CD4-positive, alpha-beta T cell treated with Interferon alpha-2 for 1 hour (primary cell): Measurements from ENCODE around the gene ICAM5.
"Not testable (repeated sequence)": the region's sequence is repeated elsewhere in the genome, so short reads cannot be mapped to it uniquely, and the experiment has no call there.

Source experiments
- DNase-seq, 2 donors: peaks; one replicate each; pipeline ENCODE4 v3.0.0-alpha.2; 2020 to 2022

The ICAM5 gene

DNA sequence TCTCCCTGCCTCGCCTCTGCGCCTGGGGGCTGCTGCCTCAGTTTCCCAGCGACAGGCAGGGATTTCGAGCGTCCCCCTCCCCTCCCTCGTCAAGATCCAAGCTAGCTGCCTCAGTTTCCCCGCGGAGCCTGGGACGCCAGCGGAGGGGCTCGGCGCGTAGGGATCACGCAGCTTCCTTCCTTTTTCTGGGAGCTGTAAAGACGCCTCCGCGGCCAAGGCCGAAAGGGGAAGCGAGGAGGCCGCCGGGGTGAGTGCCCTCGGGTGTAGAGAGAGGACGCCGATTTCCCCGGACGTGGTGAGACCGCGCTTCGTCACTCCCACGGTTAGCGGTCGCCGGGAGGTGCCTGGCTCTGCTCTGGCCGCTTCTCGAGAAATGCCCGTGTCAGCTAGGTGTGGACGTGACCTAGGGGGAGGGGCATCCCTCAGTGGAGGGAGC, 19.6 kb upstream of the ICAM5 start:
- peak; percentile 87 to 90 for DNase-seq

DNA sequence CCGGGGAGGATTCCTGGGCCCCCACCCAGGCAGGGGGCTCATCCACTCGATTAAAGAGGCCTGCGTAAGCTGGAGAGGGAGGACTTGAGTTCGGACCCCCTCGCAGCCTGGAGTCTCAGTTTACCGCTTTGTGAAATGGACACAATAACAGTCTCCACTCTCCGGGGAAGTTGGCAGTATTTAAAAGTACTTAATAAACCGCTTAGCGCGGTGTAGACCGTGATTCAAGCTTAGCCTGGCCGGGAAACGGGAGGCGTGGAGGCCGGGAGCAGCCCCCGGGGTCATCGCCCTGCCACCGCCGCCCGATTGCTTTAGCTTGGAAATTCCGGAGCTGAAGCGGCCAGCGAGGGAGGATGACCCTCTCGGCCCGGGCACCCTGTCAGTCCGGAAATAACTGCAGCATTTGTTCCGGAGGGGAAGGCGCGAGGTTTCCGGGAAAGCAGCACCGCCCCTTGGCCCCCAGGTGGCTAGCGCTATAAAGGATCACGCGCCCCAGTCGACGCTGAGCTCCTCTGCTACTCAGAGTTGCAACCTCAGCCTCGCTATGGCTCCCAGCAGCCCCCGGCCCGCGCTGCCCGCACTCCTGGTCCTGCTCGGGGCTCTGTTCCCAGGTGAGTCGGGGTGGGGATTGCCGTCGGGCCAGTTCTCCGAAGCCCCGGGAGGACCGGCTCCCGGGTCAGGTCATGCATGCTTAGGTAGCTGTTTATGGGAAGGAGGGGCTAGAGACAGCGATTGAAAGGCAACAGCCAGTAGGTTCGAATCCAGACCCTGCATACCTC, 18.9 kb upstream of the ICAM5 start, which contains the start of gene ICAM1:
Gene ICAM1, plus strand, starts transcription at position 505 of the 779 bp plus-strand sequence. Its CDS starts 40 bp downstream, at position 545.
- DNase-seq = peak; percentile 91 to 92

DNA sequence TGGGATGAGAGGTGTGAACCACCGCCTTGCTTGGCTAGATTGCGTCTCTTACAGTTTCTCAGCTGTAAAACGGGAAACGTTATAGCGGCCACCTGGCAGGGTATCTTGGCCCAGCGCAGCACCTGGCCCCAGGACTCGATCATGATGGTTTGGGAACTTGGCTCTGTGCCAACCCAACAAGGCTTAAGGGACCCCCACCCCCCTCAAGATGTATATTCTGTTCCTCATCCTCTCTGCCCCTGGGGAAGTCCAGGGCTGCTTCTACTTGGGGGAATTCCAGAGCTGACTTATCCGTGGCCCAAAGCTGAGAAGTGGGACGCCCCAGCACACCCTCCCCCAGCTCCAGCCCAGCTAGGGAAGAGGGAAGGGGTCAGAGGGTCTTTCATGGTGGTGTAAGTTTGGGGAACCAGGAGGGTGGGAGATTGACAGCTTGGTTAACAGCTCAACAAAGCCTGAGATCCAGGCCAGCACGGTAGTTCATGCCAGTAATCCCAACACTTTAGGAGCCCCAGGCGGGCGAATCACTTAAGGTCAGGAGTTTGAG, 18.1 kb upstream of the ICAM5 start:
- peak; percentile 77 to 80 for DNase-seq

- no peak for DNase-seq
Observed at GRCh38 chr19:10274589-10274988, 15.2 kb upstream of the ICAM5 start.

GRCh38 chr19:10277795-10278589, 11.8 kb upstream of the ICAM5 start:
- DNase-seq = no peak

- DNase-seq = no peak
Observed at GRCh38 chr19:10278935-10279334, 10.8 kb upstream of the ICAM5 start.

GRCh38 chr19:10279737-10280442, 9.9 kb upstream of the ICAM5 start:
- no peak for DNase-seq

GRCh38 chr19:10282043-10282442, 7.7 kb upstream of the ICAM5 start:
- not testable (repeated sequence) for DNase-seq

DNA sequence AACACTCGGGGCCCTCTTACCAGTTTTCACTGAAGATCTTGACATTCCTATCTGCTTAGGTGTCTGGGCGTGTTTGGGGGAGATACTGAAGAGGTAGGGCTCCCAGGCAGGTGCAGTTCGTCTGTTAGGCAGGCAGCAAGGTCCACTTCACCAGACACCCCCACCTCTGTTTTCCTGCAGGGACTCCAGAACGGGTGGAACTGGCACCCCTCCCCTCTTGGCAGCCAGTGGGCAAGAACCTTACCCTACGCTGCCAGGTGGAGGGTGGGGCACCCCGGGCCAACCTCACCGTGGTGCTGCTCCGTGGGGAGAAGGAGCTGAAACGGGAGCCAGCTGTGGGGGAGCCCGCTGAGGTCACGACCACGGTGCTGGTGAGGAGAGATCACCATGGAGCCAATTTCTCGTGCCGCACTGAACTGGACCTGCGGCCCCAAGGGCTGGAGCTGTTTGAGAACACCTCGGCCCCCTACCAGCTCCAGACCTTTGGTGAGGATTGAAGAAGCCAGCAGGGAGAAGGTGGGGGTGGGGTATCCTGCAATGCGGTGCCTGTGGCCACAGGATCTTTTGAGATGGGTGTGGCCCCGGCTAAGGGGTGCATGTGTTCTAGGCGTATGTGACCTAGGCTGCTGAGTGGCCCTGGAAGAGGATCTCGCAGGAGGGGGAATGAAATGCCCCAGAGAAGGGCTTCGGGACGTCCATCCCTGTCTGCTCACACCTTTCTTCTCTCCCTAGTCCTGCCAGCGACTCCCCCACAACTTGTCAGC, 6.3 kb upstream of the ICAM5 start:
- no peak for DNase-seq

DNA sequence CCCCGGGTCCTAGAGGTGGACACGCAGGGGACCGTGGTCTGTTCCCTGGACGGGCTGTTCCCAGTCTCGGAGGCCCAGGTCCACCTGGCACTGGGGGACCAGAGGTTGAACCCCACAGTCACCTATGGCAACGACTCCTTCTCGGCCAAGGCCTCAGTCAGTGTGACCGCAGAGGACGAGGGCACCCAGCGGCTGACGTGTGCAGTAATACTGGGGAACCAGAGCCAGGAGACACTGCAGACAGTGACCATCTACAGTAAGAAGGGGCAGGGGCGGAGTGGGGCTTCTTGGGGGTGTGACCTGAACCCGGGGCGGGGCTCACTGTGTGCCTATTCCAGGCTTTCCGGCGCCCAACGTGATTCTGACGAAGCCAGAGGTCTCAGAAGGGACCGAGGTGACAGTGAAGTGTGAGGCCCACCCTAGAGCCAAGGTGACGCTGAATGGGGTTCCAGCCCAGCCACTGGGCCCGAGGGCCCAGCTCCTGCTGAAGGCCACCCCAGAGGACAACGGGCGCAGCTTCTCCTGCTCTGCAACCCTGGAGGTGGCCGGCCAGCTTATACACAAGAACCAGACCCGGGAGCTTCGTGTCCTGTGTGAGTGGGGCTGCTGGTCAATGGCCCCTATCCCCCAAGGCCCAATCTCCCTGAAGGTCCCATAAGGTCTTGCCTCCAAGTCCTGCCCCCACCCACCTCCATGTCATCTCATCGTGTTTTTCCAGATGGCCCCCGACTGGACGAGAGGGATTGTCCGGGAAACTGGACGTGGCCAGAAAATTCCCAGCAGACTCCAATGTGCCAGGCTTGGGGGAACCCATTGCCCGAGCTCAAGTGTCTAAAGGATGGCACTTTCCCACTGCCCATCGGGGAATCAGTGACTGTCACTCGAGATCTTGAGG, 5.4 kb upstream of the ICAM5 start:
- DNase-seq = no peak

GRCh38 chr19:10284960-10285278, 4.8 kb upstream of the ICAM5 start:
- no peak for DNase-seq

GRCh38 chr19:10285393-10285792, 4.4 kb upstream of the ICAM5 start:
- no peak for DNase-seq

GRCh38 chr19:10286803-10287737, 2.7 kb upstream of the ICAM5 start, which contains the start of gene ICAM4:
Gene ICAM4 (plus strand): TSS chr19:10286955. CDS start chr19:10287013, 58 bp downstream.
- peak; percentile 46 to 55 for DNase-seq

DNA sequence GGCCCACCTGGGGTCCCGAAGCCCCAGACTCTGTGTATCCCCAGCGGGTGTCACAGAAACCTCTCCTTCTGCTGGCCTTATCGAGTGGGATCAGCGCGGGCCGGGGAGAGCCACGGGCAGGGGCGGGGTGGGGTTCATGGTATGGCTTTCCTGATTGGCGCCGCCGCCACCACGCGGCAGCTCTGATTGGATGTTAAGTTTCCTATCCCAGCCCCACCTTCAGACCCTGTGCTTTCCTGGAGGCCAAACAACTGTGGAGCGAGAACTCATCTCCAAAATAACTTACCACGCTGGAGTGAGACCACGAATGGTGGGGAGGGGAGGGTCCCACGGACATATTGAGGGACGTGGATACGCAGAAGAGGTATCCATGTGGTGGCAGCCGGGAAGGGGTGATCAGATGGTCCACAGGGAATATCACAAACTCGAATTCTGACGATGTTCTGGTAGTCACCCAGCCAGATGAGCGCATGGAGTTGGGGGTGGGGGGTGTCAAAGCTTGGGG, 1.0 kb upstream of the ICAM5 start:
- peak; percentile 33 to 53 for DNase-seq

GRCh38 chr19:10289167-10289835, 451 bp upstream of the ICAM5 start:
- peak; percentile 65 to 74 for DNase-seq

DNA sequence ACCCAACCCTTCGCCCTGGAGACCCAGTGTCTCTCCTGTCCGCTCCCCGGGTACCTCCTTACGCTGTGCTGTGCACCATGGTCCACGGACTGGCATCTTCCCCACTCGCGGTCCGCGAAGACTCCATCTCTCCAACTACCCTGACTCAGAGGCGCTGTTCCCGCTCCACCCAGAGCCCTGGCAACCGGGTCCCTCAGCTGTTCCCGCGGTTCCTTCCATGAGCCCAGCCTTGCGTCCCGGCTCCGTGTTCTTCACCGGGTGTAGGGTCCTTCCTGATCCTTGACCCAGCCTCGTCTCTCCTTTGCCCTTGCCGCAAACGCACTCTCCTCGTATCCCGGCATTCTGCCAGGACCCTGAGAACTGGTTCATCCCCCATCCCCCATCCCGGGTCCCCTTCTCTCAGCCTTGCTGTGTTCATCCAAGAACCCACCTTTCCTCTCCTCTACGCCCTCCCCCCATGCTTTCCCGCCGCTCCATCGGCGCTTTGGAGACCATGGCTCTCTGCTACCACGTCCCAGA, 664 bp downstream of the ICAM5 start:
- DNase-seq = no peak

DNA sequence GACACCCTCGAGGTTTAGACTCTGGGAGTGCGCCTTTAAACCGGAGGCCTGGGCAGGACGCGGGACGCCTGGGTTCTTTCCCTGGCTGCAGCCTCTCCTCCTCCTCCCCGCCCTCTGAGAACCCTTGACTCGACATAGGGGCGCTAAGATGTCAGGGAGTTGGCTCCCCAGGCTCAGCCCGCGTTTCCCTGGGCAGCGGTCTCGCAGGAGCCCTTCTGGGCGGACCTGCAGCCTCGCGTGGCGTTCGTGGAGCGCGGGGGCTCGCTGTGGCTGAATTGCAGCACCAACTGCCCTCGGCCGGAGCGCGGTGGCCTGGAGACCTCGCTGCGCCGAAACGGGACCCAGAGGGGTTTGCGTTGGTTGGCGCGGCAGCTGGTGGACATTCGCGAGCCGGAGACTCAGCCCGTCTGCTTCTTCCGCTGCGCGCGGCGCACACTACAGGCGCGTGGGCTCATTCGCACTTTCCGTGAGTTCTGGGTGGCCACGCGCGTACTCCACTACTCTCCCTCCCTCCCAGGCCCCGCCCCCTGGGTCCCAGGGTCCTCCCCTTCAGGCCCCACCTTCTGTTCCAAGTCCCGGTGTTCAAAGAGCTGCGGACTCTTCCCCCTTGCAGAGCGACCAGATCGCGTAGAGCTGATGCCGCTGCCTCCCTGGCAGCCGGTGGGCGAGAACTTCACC, 1.3 kb downstream of the ICAM5 start:
- peak; percentile 59 to 71 for DNase-seq

GRCh38 chr19:10291554-10292205, 1.9 kb downstream of the ICAM5 start:
- peak in 1 of 2 donors; percentile 33 for DNase-seq
